HG02852 (cell line): Measurements from ENCODE around the gene LRRC4C.
A peak's percentile ranks its signal among the peaks of the same experiment; 100 is the strongest.
"Not testable (repeated sequence)": the region's sequence is repeated elsewhere in the genome, so short reads cannot be mapped to it uniquely, and the experiment has no call there.

ENCODE experiments used
- ATAC-seq: cut with Tn5 transposase; IDR thresholded peaks from one replicate; pipeline ENCODE4 v1.9.1; 2021; ENCODE audit warnings: mild to moderate bottlenecking, moderate library complexity; ENCODE audit not compliant: unreplicated experiment

The LRRC4C gene

DNA sequence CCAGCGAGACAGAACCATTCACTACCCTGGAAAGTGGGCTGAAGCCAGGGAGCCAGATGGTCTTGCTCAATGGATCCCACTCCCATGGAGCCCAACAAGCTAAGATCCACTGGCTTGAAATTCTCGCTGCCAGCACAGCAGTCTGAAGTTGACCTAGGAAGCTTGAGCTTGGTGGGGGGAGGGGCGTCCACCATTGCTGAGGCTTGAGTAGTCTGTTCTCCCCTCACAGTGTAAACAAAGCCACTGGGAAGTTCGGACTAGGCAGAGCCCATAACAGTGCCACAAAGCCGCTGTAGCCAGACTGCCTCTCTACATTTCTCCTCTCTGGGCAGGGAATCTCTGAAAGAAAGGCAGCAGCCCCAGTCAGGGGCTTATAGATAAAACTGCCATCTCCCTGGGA, 1266.9 kb downstream of the LRRC4C start:
- ATAC-seq: not testable (repeated sequence)

DNA sequence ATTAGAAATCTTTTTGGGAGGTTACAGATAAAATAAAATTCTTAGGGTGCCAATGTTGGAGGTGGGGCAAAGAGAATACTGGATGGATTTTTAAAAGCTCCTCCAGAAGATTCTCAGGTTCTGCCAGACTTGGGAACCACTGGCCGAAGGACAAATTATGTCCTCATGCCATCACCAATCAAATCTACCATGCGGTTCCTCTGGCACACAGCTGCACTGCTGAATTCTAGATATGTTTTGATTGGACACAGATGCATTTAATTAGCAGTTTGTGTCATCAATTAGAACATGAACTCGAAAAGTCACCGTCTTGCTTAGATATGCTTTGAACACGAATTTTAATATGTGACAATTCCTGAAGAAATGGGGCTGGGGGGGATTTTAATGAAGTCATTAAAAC, 1269.2 kb downstream of the LRRC4C start:
- no peak for ATAC-seq

DNA sequence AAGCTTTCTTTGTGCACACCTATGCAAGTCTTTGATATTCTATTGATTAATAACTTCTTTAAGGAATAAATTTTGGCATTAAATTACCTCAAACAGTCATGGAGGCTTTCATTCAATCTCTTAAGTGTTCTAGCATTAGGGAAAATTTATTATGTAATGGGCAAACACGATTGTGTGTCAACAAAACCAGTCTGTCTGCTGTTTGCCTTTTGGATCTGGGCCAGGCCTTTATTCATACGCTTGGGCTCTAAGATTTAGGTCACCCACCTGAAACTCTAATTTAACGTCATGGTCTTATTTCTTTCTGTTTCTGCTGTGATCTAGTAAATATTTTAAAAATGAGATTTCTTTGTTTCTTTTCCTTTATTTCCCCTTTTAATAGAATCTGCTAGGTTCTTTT, 1270.6 kb downstream of the LRRC4C start:
- no peak for ATAC-seq

DNA sequence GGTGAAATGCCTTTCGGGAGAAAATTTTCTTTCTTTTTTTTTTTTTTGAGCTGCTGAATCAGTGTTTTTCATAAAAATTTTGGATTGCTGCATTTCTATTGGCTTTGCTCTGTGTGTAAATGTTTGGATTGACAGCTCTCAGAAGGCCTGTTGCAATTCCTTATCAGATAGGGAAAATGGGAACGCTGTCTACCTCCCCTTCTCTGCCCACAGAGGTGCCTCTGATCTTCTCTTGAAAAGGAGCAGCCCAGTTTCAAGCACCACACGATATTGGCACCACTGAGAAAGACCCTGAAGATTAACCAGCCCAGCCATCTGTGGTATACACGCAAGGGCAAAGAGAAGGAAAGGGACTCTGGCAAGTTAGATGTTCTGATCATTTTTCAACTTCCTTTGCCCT, 1272.2 kb downstream of the LRRC4C start:
- no peak for ATAC-seq

DNA sequence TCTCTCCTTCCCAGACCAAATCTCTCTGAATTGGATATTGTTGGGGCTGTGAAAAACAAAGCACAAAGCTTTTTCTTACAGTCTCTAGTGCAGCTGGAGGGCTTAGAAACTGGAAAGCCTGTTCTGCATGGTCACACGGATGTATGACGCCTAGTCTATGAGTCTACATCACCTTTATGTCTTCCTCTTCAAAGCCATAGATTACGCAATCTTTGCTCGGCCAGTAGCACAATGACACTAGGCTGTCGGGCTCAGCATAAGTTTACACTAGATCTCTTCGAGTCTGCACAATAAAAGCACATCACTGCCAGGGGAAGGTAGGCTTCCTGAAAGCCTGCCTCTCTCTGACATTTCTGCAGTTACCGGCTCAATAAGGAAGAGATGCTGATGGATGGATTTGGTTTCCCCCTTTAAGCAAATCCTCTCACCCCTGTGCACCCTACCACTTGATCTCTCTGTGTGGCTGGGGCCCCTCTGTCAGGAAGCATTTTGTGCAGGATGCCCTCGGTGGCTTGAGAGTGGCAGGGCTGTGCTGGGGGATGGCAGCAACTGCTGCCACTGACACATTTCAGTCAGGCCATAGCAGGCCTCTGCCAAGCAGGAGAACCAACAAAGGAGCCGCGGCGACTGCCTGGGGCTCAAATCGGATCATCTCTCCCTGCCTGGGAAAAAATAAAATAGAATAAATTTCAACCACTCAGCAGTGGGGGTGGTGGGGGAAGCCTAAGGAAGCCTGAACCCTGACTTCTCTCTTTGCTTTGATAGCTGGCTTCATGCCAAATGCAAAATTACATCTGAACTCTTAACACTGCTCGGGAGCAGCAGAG, 1272.8 kb downstream of the LRRC4C start:
- no peak for ATAC-seq

DNA sequence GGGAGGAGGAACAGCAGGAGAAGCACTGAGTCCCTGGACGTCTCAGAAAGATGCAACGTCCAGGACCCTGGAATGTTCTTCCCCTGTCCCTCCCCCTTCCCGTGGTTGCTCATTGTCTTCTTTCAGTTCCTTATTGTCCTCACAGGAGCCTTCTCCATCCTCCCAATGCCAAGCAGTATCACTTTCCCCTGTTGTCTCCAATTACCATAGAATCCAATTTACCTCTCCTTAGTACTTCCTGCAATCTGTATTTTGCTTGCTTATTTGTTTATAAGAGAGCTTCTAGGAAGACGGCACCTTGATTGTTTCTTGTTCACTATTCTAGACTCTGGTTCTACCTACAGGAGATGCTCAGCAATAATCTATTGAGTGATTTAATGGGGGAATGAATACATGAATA, 1273.7 kb downstream of the LRRC4C start:
- no peak for ATAC-seq

DNA sequence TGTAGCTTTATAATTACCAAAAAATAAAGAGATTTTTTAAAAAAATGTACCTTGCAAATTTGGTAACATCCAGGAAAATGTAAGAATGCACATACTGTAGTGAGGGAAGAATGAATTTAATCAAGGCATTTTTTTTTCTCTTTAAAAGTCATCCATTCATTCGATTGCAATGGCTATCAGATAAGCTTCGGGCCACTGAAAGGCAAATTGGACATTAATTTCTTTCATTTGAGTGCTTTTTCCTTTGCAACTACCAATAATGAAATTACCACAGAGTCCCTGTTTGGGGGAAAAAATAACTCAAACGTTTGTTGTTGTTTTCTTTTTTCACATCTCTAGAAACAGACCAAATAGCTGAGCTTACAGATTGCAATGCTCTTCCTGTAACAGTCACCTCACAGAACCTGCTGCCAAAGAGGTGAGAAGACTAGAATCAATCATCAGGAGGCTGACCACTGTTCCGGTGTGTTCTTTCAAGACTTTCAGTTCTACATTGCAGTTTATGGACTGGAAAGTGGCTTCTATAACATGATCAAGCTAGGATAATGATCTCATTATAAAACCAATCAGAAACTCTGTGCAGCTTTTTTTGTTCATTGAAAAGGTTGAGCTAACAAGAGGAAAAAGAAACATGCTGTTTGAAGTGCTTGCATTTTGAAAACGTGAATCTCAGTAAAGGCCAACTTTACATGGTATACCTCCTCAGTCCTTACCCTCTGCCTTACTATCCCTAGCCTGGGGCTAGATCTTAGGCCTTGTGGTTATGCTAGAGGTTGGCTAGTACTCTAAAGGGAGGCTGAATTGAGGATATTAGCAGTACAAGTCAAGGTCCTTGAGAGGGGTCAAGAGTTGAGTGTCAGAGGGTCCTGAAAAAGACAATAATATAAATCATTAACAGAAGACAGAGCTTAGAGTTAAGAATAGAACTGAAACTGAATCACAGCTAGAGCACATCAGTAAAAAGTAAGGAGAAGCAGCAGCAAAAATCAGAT, 1276.1 kb downstream of the LRRC4C start:
- ATAC-seq: peak; percentile 83

DNA sequence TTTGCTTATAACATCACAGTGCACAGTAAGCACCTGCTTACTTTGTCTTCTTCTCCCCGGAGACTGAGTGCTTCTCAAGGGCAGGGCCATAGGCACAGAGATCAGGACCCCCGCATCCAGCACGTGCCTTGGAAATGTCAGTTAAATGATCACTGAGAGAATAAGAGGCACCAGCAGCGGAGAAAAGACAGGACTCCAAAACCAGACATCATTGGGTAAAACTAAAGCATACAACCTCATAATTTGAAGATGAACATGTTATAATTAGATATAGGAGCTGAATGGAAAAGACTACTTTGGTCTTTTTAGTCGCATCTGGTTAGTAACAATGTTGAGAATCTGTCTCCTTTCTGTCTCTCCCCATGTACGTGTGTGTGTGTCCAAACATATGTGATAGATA, 1279.9 kb downstream of the LRRC4C start:
- ATAC-seq: no peak

DNA sequence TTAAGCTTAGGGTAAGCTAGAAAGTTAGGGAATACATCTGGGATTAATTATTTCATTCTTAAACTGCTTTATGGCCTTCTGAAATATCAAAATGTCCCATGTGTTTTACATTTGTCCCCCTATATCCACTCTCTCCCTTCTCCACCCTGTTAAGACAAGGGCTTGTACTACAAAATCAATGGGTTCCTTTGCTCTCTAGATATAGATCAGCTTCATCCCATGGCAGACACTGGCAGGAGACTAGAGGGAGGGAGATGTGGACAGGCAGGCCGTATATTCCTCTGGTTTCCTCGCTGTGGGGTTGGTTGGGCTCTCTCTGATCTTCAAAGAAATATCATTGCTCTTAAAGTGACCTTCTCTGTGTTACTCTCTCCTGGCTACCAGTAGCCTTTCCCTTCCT, 1281.0 kb downstream of the LRRC4C start:
- ATAC-seq: no peak

DNA sequence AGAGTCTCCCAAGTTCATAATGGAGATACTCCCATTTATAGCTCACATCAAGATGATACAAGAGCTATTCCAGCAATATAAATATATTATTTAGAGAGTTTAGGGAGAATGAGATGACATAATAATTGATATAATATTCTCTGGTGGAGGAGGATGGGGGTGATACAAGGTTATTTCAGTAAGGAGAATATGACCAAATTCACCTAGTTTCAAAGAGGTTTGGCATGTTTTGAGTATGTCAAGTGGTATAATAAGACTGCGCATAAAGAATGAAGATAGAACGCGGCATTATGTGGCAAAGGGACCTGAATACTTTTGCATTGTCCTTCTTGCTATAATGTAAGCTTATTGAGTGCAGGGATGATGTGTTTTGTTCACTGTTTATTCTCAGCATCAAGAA, 1283.5 kb downstream of the LRRC4C start:
- no peak for ATAC-seq

DNA sequence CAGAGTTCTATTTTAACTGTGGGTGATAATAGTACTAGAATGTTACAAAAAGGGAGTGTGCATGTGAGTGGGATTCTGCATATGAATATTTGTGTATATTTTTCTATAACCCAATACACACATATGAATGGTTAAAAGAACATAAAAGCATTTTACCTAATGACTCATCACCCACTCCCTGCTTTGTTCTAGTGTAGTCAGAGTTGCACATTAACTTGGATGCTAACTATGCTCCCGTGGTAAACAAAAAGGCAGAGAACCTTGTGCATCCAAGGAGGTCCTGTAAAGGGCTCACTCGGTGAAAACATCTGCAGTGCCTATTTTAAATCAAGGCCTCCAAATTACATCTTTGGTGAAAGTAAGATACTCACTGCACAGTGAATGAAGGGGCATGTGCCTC, 1289.4 kb downstream of the LRRC4C start:
- no peak for ATAC-seq

DNA sequence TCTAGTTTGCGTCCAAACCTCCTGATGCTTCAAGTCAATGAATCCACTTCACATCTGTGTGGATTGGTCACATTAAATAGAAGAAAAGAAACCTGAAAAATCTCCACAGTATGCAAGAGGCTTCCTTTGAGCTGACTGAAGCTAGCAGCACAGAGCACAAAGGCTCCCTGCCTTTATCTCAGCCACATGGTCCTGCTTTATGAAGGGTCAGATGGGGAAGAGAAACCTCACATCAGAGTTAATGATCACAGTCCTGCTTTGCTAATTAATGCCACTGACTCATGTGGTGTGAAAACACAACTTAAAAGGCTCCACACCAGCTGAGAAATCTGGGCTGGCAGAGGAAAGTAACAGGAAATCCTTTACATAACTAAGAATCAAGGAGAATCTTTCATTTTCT, 1291.0 kb downstream of the LRRC4C start:
- ATAC-seq: no peak

DNA sequence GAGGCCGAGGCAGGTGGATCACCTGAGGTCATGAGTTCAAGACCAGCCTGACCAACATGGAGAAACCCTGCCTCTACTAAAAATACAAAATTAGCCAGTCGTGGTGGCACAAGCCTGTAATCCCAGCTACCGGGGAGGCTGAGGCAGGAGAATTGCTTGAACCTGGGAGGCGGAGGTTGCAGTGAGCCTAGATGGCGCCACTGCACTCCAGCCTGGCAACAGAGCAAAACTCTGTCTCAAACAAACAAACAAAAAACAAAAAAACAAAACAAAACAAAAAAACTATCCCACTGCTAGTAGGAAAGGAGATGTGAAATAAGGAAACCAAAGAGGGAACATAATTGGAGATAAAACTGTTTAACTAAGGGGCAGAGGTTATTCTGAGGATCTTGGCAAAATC, 1291.6 kb downstream of the LRRC4C start:
- not testable (repeated sequence) for ATAC-seq

DNA sequence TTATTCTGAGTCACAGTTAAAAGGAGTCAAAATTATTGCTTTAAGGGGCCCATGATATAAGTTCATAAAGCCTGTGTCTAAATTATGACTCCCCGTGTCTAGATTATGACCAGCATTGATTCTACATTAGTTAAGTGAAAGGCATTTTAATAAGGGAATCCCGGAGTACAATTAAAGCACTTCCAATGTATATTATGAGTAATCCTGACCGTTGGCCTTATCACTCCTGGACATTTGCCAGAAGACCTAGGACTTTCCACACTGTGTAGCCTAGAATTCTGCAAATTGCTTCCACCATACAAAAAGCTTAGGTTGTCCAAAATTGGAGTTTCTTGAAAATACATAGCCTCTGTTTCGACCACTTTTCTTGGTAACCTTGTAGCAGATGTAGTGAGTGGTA, 1292.6 kb downstream of the LRRC4C start:
- no peak for ATAC-seq

DNA sequence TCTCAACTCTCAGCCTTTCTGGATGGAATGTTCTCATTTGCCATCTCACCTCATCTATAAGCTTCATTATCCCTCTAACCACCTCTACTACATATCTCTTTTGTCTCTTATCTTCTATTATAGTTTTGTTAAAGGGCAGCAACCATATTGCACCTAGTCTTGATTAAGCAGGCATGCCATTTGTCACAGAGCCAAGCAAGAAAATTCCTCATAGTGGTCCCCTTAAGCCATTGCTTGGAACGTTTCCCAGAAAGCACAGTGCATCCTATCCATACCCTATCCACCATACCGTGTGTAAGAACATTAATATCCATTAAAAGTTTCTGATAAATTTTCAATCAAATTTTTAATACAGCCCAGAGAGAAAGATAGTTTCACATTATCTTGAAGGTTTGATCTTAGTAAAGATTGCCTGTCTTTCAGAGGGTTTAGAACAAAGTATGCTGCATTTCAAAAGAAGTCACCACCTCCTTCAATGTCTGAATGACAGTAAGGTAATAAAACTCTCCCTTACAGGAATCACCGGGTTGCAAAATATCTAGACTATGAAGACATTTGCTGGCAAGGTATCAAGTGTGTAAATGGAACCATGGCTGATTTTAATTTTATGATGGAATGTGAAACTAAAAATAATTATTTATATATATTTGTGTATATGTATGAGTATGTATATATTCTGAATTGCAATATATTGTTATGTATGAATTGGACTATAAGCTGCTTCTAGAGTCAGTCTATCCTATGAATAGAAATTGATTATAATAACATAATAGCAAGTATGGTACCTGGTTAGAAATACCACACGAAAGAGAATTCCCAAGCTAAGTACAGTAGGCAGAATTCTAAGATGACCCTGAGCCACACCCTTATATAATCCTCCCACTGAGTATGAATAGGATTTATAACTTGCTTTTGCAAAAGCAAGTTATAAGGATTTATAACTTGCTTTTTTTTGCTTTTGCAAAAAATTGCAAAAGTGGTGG, 1296.3 kb downstream of the LRRC4C start:
- ATAC-seq: no peak

DNA sequence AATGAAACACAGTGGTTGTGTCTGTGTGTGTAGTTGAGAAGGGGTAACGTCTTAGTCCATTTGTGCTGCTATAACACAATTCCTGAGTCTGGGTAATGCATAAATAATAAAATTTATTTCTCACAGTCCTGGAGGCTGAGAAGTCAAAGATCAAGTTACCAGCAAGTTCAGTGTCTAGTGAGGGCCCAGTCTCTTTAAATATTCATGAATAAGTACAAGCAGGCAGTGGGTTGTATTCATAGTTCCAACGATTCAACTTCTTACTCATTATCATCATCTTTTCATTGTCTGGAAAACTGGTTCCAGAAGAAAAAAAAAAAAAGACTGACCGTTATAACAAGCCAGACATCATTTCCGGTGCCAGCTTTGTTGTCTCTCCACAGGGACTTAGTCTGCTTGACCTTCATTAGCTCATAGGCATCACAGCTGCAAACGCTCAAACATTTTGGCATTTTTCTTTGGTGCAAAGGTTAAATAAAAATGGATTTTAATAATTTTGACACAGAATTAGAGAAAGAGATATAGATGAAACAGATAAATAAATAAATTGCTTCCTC, 1297.5 kb downstream of the LRRC4C start:
- ATAC-seq: no peak

DNA sequence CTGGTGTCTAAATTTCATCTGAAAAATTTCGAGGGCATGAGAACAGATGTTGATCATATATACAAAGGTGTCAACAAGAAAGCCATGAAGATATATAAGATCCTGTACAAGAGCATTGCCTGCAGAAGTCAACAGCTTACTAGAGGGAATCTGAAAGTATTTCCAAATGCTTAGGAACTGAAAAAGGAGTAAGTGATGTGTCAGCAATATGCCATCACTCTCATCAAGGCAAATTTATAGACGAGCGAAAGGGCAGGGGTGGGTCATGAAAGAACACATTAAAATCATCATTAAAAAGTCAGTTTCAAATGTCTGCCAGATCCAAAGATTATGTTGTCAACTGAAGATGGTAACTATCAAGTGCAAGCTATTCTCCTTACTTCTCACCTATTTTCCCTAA, 1299.0 kb downstream of the LRRC4C start:
- ATAC-seq: no peak

DNA sequence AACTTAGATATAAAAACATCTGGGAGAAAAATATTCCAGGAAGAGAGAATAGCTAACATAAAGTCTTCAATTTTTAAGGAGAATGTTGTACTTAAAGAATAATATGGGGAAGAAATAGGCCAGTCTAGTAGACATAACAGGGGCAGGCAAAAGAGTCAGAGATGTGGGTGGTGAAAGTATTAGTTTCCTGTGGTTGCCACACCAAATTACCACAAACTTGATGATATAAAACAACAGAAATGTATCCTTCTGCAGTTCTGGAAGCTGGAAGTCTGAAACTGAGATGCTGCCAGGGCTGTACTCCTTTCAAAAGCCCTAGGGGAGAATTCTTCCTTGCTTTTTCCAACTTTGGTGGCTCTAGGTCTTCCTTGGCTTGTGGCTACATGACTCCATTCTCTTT, 1309.7 kb downstream of the LRRC4C start:
- ATAC-seq: no peak

DNA sequence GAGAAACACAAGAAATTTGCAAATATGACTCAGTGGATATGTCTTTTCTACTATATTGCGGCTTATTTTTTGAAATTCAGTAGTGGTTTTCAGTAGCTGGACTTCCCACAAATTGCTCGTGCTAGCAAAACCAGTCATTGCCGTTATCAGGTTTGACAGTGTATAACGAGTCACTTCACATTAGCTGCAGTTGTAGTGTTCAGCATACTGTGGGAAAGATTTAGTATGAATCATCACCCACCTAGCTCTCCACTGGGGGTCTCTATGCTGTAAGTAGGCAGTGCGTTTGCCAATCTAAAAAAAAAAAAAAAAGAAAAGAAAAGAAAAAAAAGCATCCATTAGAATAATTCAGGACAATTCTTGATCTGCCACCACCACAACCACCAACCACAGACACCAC, 1318.9 kb downstream of the LRRC4C start:
- ATAC-seq: no peak

DNA sequence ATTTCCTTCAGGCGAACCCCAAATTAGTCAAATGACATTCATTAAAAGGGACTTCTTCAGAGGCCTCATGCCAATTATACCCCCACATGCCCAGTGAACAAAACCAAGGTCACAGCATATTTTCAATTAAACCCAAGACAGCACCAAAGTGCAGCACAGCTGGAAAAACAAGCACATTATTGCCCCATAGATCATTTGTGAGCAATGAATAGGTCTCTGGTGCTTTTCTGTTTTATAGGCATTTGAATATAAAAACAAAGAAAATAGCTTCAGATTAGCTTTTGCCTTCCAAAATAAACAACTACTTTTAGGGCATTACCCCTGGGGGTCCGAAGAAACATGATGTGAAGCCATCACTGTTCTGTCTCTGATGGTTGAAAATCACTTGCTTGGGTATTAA, 1319.9 kb downstream of the LRRC4C start:
- ATAC-seq: no peak
